ENCODE data around the gene MAOA. TPM values are rescaled to one million over a fixed set of nuclear protein-coding genes. Genes with fewer than 3 reads are reported as not detected.

MAOA gene
- total RNA-seq, result 18.1 and 23.5 TPM in 2 replicates
- 8.7 and 12.6 TPM in 2 replicates for polyA plus RNA-seq
- 17.3 and 17.7 TPM in 2 replicates for polyA plus RNA-seq (2011; cell fraction: cytosol; rRNA removed)
- polyA plus RNA-seq (2011; cell fraction: nucleus; rRNA removed), result 17.5 and 22.0 TPM in 2 replicates
- 13.2 and 14.9 TPM in 2 replicates for polyA plus RNA-seq (2012)
- 31.7 and 37.5 TPM in 2 replicates for polyA minus RNA-seq
- polyA minus RNA-seq (2011; cell fraction: cytosol; rRNA and poly(A)+ RNA removed), result 0.41 TPM
- 10.8 and 14.8 TPM in 2 replicates for polyA minus RNA-seq (2011; cell fraction: nucleus; rRNA and poly(A)+ RNA removed)
- Bru-seq, nascent RNA, result percentile 56 among the genes with signal in this experiment
- BruChase-seq, experiment 1, labeled RNA remaining after a 6-hour chase, result percentile 59 among the genes with signal in this experiment
- percentile 43 among the genes with signal in this experiment for BruChase-seq, experiment 2, labeled RNA remaining after a 2-hour chase
- long read RNA-seq, full-length matches to known transcripts, result 47 of 54 reads
- long read RNA-seq, partial matches to known transcripts, result 4 of 54 reads
- long read RNA-seq, other reads (novel, unspliced or antisense), result 3 of 54 reads

GRCh38 chrX:43656005-43656494 lies at the start of gene MAOA:
Gene MAOA, plus strand, starts transcription at chrX:43656299. Its CDS starts 43 bp downstream, at chrX:43656342.
- no peaks in the 10 kb centered on the region for H4K20me1 ChIP-seq (replicated peaks; ENCODE audit: control insufficient read depth, extremely low read depth, insufficient read depth, low read length)
- CTCF ChIA-PET, result interaction anchor here (0.8 to 2.4 kb wide), 4 partner anchors 35 to 94 kb away, joined by 3 to 20 read pairs (median 4); no protein-coding TSS in a partner anchor
- H3K4me1 ChIP-seq (ENCODE audit: control insufficient read depth, extremely low read depth, insufficient read depth, low read length), result no peaks in the 10 kb centered on the region
- no peaks in the 10 kb centered on the region for H3K27me3 ChIP-seq (ENCODE audit: control insufficient read depth in 2 of 2, insufficient read depth in 2 of 2, low read length in 2 of 2)
- H3K9me1 ChIP-seq (replicated peaks; ENCODE audit: control insufficient read depth, extremely low read depth, insufficient read depth, low read length), result no peaks in the 10 kb centered on the region
- H3K36me3 ChIP-seq (ENCODE audit: control insufficient read depth in 2 of 2, extremely low read depth in 1 of 2, insufficient read depth in 2 of 2, low read length in 2 of 2), result no peaks in the 10 kb centered on the region
- H3K4me2 ChIP-seq (ENCODE audit: insufficient read depth, low read length), result peak within 1 kb of the TSS; percentile 67
- peak within 1 kb of the TSS; percentile 90 for H2AFZ ChIP-seq (ENCODE audit: low read depth, low read length)
- POLR2A ChIA-PET, result interaction anchor here (0.9 to 1.0 kb wide), 2 partner anchors 35 to 52 kb away, joined by 3 read pairs; no protein-coding TSS in a partner anchor
- peak within 1 kb of the TSS; percentile 42 to 76 (median 74) for H3K4me3 ChIP-seq (replicated peaks in 1 of 3; ENCODE audit: insufficient read depth in 1 of 3, low read depth in 1 of 3, low read length in 3 of 3)
- no TSS peak for BruUV-seq (replicated peaks)
- peak within 1 kb of the TSS; percentile 95 for H3K9ac ChIP-seq (replicated peaks; ENCODE audit: extremely low read depth, insufficient read depth, low read length)
- DNase-seq (ENCODE audit: low read depth, low spot score), result peak; percentile 59
- TF ChIP-seq, protein P1, sequence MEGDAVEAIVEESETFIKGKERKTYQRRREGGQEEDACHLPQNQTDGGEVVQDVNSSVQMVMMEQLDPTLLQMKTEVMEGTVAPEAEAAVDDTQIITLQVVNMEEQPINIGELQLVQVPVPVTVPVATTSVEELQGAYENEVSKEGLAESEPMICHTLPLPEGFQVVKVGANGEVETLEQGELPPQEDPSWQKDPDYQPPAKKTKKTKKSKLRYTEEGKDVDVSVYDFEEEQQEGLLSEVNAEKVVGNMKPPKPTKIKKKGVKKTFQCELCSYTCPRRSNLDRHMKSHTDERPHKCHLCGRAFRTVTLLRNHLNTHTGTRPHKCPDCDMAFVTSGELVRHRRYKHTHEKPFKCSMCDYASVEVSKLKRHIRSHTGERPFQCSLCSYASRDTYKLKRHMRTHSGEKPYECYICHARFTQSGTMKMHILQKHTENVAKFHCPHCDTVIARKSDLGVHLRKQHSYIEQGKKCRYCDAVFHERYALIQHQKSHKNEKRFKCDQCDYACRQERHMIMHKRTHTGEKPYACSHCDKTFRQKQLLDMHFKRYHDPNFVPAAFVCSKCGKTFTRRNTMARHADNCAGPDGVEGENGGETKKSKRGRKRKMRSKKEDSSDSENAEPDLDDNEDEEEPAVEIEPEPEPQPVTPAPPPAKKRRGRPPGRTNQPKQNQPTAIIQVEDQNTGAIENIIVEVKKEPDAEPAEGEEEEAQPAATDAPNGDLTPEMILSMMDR (IDR thresholded peaks at IDR 0.05; ENCODE audit: extremely low read depth in 1 of 2, insufficient read depth in 1 of 2, low read depth in 1 of 2, low read length in 2 of 2), result no peak
- TF ChIP-seq POLR2A (IDR thresholded peaks at IDR 0.05; ENCODE audit: low read depth, low read length) (no peak), GATA2 (IDR thresholded peaks at IDR 0.05; ENCODE audit: insufficient read depth, insufficient read length, low read depth, low read length) (no peak), EZH2 (IDR thresholded peaks at IDR 0.05; ENCODE audit: borderline replicate concordance, low read depth, low read length, severe bottlenecking) (no peak), JUN (IDR thresholded peaks at IDR 0.05; ENCODE audit: borderline replicate concordance, insufficient read depth, insufficient read length, low read depth) (no peak), MYC (IDR thresholded peaks at IDR 0.05; ENCODE audit: low read depth, low read length) (no peak), FOS (IDR thresholded peaks at IDR 0.05; ENCODE audit: borderline replicate concordance, insufficient read depth, low read length) (no peak), POLR2AphosphoS5 (IDR thresholded peaks at IDR 0.05; ENCODE audit: insufficient read depth, low read depth, low read length) (no peak), MAX (IDR thresholded peaks at IDR 0.05; ENCODE audit: insufficient read depth, insufficient read length) (no peak)
- no peak for FAIRE-seq
- H3K79me2 ChIP-seq (ENCODE audit: control insufficient read depth, insufficient read depth, low read length), result no peaks in the 10 kb centered on the region
- intact Hi-C loops (cut with micrococcal nuclease), result loop anchor here (2.0 kb wide), 1 partner anchor 1733 kb away; the partner anchor contains the start of gene CASK
- dilution Hi-C loops (cut with MboI; ENCODE audit: extremely low pct_ligation_motif_present, low sequenced_read_pairs), result no loop called here
- H3K9me3 ChIP-seq (replicated peaks; ENCODE audit: control insufficient read depth, insufficient read depth, low read length), result no peaks in the 10 kb centered on the region
- H3K27ac ChIP-seq (ENCODE audit: insufficient read depth, low read depth, low read length), result peak within 1 kb of the TSS; percentile 95
